WTC11 (cell line): ENCODE results near the gene BEND5. TPM values are rescaled to one million over a fixed set of nuclear protein-coding genes. Genes with fewer than 3 reads are reported as not detected.

Source experiments
- ATAC-seq: fragments of 200-7000 bp; cut with Tn5 transposase; 2 replicates; pipeline ENCODE4 v1.10.0; 2021; ENCODE audit warnings: mild to moderate bottlenecking, moderate library complexity
- CTCF ChIA-PET: fragments of 300-600 bp; sonication (Branson Sonifier 250); formaldehyde crosslinking; loops from one replicate; lab custom pipeline; 2021; ENCODE audit warnings: antibody characterized with exemption; lab: Charles Lee
- POLR2A ChIA-PET: fragments of 350-600 bp; sonication (Branson Sonifier 250); formaldehyde crosslinking; loops from one replicate; lab custom pipeline; 2021; ENCODE audit warnings: antibody characterized with exemption; lab: Charles Lee
- DNase-seq: peaks from one replicate; pipeline ENCODE4 v3.0.0; 2021; ENCODE audit warnings: low spot score
- H3K27ac Mint-ChIP-seq: 2 replicates; pipeline ENCODE4 v1.8.0; 2021; ENCODE audit warnings: mixed read lengths
- H3K27me3 Mint-ChIP-seq: 2 replicates; pipeline ENCODE4 v1.8.0; 2021; ENCODE audit warnings: low read depth, mild to moderate bottlenecking, moderate library complexity, mixed read lengths
- H3K36me3 Mint-ChIP-seq: 2 replicates; pipeline ENCODE4 v1.8.0; 2021; ENCODE audit warnings: mixed read lengths
- H3K4me1 Mint-ChIP-seq: 2 replicates; pipeline ENCODE4 v1.8.0; 2022; ENCODE audit warnings: mixed read lengths
- H3K4me3 Mint-ChIP-seq: 2 replicates; pipeline ENCODE4 v1.8.0; 2021; ENCODE audit warnings: mild to moderate bottlenecking, moderate library complexity, mixed read lengths
- H3K9me3 Mint-ChIP-seq: 2 replicates; pipeline ENCODE4 v1.8.0; 2021; ENCODE audit warnings: mixed read lengths
- CBFB ChIP-seq: sonication (generic); formaldehyde crosslinking; IDR thresholded peaks from 2 replicates; pipeline ENCODE4 v1.8.1; 2022; ENCODE audit warnings: mild to moderate bottlenecking, low read depth, missing genetic modification reagents
- CREB1 ChIP-seq: sonication (generic); formaldehyde crosslinking; IDR thresholded peaks from 2 replicates; pipeline ENCODE4 v1.8.0; 2023; ENCODE audit warnings: mild to moderate bottlenecking, missing genetic modification reagents
- CREM ChIP-seq: sonication (generic); formaldehyde crosslinking; IDR thresholded peaks from 2 replicates; pipeline ENCODE4 v1.8.1; 2022; ENCODE audit warnings: mild to moderate bottlenecking, missing genetic modification reagents, moderate library complexity
- ELF4 ChIP-seq: sonication (generic); formaldehyde crosslinking; IDR thresholded peaks from 2 replicates; pipeline ENCODE4 v1.8.1; 2022; ENCODE audit warnings: low read depth, mild to moderate bottlenecking, moderate library complexity, missing genetic modification reagents
- EMX1 ChIP-seq: fragments of 250-450 bp; sonication (Bioruptor Pico); IDR thresholded peaks from 2 replicates; pipeline ENCODE4 v1.8.0; 2021; ENCODE audit warnings: mild to moderate bottlenecking
- GTF2I ChIP-seq: fragments of 250-450 bp; sonication (Bioruptor Pico); conservative IDR thresholded peaks from 2 replicates; pipeline ENCODE4 v1.4.0; 2021; ENCODE audit warnings: mild to moderate bottlenecking
- IRF2 ChIP-seq: sonication (generic); formaldehyde crosslinking; IDR thresholded peaks from 2 replicates; pipeline ENCODE4 v1.8.0; 2022; ENCODE audit warnings: low read depth, missing genetic modification reagents, borderline replicate concordance
- MXD4 ChIP-seq: fragments of 250-450 bp; sonication (Bioruptor Pico); IDR thresholded peaks from 2 replicates; pipeline ENCODE4 v1.8.0; 2021; ENCODE audit warnings: mild to moderate bottlenecking, moderate library complexity, borderline replicate concordance
- NR1H2 ChIP-seq: sonication (generic); formaldehyde crosslinking; IDR thresholded peaks from 2 replicates; pipeline ENCODE4 v1.9.0; 2021; ENCODE audit warnings: mild to moderate bottlenecking, moderate library complexity, missing genetic modification reagents
- PRDM15 ChIP-seq: sonication (generic); formaldehyde crosslinking; IDR thresholded peaks from 2 replicates; pipeline ENCODE4 v1.8.0; 2022; ENCODE audit warnings: missing genetic modification reagents
- SP1 ChIP-seq: sonication (generic); formaldehyde crosslinking; conservative IDR thresholded peaks from 2 replicates; pipeline ENCODE4 v1.8.1; 2022; ENCODE audit warnings: missing genetic modification reagents
- STAT6 ChIP-seq: sonication (generic); formaldehyde crosslinking; conservative IDR thresholded peaks from 2 replicates; pipeline ENCODE4 v1.8.1; 2023; ENCODE audit warnings: mild to moderate bottlenecking, low read depth, missing genetic modification reagents, moderate library complexity
- ZBTB21 ChIP-seq: sonication (generic); formaldehyde crosslinking; IDR thresholded peaks from 2 replicates; pipeline ENCODE4 v1.8.1; 2023; ENCODE audit warnings: mild to moderate bottlenecking, missing genetic modification reagents, borderline replicate concordance
- ZNF219 ChIP-seq: sonication (generic); formaldehyde crosslinking; IDR thresholded peaks from 2 replicates; pipeline ENCODE4 v1.8.0; 2023; ENCODE audit warnings: missing genetic modification reagents, mild to moderate bottlenecking, borderline replicate concordance
- ZNF263 ChIP-seq: sonication (generic); formaldehyde crosslinking; IDR thresholded peaks from 2 replicates; pipeline ENCODE4 v1.8.1; 2022; ENCODE audit warnings: low read depth, mild to moderate bottlenecking, moderate library complexity, missing genetic modification reagents
- ZNF423 ChIP-seq: fragments of 250-450 bp; sonication (Bioruptor Pico); IDR thresholded peaks from 2 replicates; pipeline ENCODE4 v2.1.2; 2022; ENCODE audit warnings: mild to moderate bottlenecking, moderate library complexity
- total RNA-seq: library from RNA; stranded (reverse); gene quantifications from 3 replicates; pipeline ENCODE4 v1.2.3, GENCODE V29; 2021
- TF ChIP-seq, protein P1 (sequence below): sonication (generic); formaldehyde crosslinking; IDR thresholded peaks from 2 replicates; pipeline ENCODE4 v1.8.1; 2023; ENCODE audit warnings: mild to moderate bottlenecking, missing genetic modification reagents, borderline replicate concordance
- TF ChIP-seq, protein P2 (sequence below): sonication (generic); formaldehyde crosslinking; IDR thresholded peaks from 2 replicates; pipeline ENCODE4 v1.8.1; 2022; ENCODE audit warnings: missing genetic modification reagents, borderline replicate concordance
- TF ChIP-seq, protein P3 (sequence below): fragments of 250-450 bp; sonication (Bioruptor Pico); IDR thresholded peaks from 2 replicates; pipeline ENCODE4 v1.9.0; 2021; ENCODE audit warnings: moderate library complexity, mild to moderate bottlenecking, inconsistent platforms, borderline replicate concordance
- TF ChIP-seq, protein P4 (sequence below): fragments of 250-450 bp; sonication (Bioruptor Pico); IDR thresholded peaks from 2 replicates; pipeline ENCODE4 v1.9.0; 2021; ENCODE audit warnings: mild to moderate bottlenecking, borderline replicate concordance

Gene BEND5
- total RNA-seq, 1 experiment from 2014 or later = 4.9 TPM

- CTCF ChIA-PET = interaction anchor here (0.6 to 1.2 kb wide), 2 partner anchors 28 to 143 kb away, joined by 3 read pairs; no protein-coding TSS in a partner anchor
- peaks cover 1% of the 10 kb centered on the region for H3K4me1 Mint-ChIP-seq
- no peaks in the 10 kb centered on the region for H3K36me3 Mint-ChIP-seq
- no peak overlapping the region for H3K4me3 Mint-ChIP-seq
- DNase-seq (no peak), ATAC-seq (no peak)
- no peaks in the 10 kb centered on the region for H3K9me3 Mint-ChIP-seq
- no peaks in the 10 kb centered on the region for H3K27me3 Mint-ChIP-seq
- no peak overlapping the region for H3K27ac Mint-ChIP-seq
- TF ChIP-seq MXD4 (CRISPR knock-in tag) (no peak), ZNF423 (no peak), PRDM15 (CRISPR knock-in tag) (no peak), NR1H2 (no peak), ZNF263 (CRISPR knock-in tag) (no peak), ZNF219 (CRISPR knock-in tag) (no peak), SP1 (CRISPR knock-in tag) (no peak), IRF2 (CRISPR knock-in tag) (no peak), CREB1 (CRISPR knock-in tag) (no peak), CBFB (CRISPR knock-in tag) (no peak), CREM (no peak), STAT6 (CRISPR knock-in tag) (no peak), EMX1 (CRISPR knock-in tag) (no peak), GTF2I (CRISPR knock-in tag) (no peak), ZBTB21 (CRISPR knock-in tag) (no peak), ELF4 (no peak)
- TF ChIP-seq, protein P1, sequence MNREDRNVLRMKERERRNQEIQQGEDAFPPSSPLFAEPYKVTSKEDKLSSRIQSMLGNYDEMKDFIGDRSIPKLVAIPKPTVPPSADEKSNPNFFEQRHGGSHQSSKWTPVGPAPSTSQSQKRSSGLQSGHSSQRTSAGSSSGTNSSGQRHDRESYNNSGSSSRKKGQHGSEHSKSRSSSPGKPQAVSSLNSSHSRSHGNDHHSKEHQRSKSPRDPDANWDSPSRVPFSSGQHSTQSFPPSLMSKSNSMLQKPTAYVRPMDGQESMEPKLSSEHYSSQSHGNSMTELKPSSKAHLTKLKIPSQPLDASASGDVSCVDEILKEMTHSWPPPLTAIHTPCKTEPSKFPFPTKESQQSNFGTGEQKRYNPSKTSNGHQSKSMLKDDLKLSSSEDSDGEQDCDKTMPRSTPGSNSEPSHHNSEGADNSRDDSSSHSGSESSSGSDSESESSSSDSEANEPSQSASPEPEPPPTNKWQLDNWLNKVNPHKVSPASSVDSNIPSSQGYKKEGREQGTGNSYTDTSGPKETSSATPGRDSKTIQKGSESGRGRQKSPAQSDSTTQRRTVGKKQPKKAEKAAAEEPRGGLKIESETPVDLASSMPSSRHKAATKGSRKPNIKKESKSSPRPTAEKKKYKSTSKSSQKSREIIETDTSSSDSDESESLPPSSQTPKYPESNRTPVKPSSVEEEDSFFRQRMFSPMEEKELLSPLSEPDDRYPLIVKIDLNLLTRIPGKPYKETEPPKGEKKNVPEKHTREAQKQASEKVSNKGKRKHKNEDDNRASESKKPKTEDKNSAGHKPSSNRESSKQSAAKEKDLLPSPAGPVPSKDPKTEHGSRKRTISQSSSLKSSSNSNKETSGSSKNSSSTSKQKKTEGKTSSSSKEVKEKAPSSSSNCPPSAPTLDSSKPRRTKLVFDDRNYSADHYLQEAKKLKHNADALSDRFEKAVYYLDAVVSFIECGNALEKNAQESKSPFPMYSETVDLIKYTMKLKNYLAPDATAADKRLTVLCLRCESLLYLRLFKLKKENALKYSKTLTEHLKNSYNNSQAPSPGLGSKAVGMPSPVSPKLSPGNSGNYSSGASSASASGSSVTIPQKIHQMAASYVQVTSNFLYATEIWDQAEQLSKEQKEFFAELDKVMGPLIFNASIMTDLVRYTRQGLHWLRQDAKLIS (CRISPR knock-in tag) = no peak
- TF ChIP-seq, protein P2, sequence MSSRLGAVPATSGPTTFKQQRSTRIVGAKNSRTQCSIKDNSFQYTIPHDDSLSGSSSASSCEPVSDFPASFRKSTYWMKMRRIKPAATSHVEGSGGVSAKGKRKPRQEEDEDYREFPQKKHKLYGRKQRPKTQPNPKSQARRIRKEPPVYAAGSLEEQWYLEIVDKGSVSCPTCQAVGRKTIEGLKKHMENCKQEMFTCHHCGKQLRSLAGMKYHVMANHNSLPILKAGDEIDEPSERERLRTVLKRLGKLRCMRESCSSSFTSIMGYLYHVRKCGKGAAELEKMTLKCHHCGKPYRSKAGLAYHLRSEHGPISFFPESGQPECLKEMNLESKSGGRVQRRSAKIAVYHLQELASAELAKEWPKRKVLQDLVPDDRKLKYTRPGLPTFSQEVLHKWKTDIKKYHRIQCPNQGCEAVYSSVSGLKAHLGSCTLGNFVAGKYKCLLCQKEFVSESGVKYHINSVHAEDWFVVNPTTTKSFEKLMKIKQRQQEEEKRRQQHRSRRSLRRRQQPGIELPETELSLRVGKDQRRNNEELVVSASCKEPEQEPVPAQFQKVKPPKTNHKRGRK (CRISPR knock-in tag) = no peak
- TF ChIP-seq, protein P3, sequence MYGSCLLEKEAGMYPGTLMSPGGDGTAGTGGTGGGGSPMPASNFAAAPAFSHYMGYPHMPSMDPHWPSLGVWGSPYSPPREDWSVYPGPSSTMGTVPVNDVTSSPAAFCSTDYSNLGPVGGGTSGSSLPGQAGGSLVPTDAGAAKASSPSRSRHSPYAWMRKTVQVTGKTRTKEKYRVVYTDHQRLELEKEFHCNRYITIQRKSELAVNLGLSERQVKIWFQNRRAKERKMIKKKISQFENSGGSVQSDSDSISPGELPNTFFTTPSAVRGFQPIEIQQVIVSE (CRISPR knock-in tag) = no peak
- TF ChIP-seq, protein P4, sequence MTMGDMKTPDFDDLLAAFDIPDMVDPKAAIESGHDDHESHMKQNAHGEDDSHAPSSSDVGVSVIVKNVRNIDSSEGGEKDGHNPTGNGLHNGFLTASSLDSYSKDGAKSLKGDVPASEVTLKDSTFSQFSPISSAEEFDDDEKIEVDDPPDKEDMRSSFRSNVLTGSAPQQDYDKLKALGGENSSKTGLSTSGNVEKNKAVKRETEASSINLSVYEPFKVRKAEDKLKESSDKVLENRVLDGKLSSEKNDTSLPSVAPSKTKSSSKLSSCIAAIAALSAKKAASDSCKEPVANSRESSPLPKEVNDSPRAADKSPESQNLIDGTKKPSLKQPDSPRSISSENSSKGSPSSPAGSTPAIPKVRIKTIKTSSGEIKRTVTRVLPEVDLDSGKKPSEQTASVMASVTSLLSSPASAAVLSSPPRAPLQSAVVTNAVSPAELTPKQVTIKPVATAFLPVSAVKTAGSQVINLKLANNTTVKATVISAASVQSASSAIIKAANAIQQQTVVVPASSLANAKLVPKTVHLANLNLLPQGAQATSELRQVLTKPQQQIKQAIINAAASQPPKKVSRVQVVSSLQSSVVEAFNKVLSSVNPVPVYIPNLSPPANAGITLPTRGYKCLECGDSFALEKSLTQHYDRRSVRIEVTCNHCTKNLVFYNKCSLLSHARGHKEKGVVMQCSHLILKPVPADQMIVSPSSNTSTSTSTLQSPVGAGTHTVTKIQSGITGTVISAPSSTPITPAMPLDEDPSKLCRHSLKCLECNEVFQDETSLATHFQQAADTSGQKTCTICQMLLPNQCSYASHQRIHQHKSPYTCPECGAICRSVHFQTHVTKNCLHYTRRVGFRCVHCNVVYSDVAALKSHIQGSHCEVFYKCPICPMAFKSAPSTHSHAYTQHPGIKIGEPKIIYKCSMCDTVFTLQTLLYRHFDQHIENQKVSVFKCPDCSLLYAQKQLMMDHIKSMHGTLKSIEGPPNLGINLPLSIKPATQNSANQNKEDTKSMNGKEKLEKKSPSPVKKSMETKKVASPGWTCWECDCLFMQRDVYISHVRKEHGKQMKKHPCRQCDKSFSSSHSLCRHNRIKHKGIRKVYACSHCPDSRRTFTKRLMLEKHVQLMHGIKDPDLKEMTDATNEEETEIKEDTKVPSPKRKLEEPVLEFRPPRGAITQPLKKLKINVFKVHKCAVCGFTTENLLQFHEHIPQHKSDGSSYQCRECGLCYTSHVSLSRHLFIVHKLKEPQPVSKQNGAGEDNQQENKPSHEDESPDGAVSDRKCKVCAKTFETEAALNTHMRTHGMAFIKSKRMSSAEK (CRISPR knock-in tag) = no peak
- TF ChIP-seq, all 79 proteins: peak for 0
- POLR2A ChIA-PET = no interaction called here
Observed at GRCh38 chr1:48715921-48716320, 60.8 kb downstream of the BEND5 start.
